Amniotic epithelial cell (primary cell): ENCODE data around the gene ASB4.
A peak's percentile ranks its signal among the peaks of the same experiment; 100 is the strongest.
"Not testable (repeated sequence)": the region's sequence is repeated elsewhere in the genome, so short reads cannot be mapped to it uniquely, and the experiment has no call there.

ENCODE experiments used
- DNase-seq: peaks from one replicate; pipeline ENCODE4 v3.0.0-alpha.2; 2010; ENCODE audit warnings: low read depth

ASB4 gene

GRCh38 chr7:95552010-95552926 is 66.5 kb downstream of the ASB4 start:
- DNase-seq: not testable (repeated sequence)

DNA sequence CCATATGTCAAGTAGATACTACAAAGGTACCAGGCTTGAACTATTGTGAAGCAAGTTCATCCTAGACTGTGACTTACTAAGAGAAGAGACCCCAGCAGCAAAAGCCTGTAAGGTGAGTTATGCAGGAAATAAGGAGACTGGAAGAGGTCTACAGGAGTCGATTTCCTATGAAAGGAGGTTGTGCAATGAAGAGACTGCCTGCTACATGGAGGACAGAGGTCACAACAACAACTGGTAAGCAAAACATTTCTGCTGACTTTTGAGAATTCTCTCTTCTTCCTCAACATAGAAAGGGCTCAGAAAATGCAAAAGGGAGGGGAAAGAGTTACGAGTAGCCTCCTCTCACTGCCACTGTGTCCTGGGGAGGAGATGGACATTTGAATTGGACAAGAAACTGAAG is 68.2 kb downstream of the ASB4 start:
- peak; percentile 14 for DNase-seq

- DNase-seq: no peak
These were observed 71.0 kb downstream of the ASB4 start for GRCh38 chr7:95556777-95557176.

DNA sequence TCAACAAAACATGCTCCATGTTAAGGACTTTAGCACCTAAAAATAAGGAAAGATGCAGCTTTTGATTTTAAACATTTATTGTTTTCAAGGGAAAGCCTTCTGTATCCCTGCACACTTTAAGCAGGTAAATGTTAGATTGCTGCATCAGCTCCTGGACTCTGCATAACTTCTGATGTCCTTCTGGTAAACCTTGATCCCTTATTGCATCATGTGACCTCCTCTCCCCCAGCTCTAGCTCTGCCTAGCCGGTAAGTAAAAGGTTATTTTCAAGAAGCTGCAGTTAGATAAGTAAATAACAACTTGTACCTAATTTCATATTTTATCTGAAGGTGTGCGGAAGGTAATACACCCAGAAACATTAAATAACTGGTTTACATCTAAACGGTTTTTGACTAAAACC is 73.1 kb downstream of the ASB4 start:
- no peak for DNase-seq

DNA sequence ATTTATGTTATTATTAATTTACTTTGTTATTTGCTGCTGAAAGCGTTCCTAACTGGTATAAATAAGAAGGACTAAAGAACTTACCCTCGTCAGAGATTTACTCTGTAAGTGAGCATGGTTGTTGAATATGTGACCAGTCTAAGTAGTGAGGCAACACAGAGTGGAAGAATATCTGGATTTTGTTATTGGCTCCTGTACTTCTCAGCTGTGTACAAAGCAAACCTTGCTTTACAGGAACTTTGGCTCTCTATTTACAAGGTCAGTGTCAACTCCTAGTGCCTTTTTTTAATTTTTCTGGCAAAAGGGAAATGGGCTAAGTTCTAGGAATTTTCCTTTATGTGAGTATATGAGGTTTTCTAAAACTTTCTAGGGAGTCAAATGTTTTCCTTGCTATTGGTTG is 74.9 kb downstream of the ASB4 start:
- DNase-seq: no peak

- DNase-seq: no peak
These were observed 84.0 kb downstream of the ASB4 start for GRCh38 chr7:95569720-95570119.

GRCh38 chr7:95577137-95577536 is 91.4 kb downstream of the ASB4 start:
- no peak for DNase-seq

DNA sequence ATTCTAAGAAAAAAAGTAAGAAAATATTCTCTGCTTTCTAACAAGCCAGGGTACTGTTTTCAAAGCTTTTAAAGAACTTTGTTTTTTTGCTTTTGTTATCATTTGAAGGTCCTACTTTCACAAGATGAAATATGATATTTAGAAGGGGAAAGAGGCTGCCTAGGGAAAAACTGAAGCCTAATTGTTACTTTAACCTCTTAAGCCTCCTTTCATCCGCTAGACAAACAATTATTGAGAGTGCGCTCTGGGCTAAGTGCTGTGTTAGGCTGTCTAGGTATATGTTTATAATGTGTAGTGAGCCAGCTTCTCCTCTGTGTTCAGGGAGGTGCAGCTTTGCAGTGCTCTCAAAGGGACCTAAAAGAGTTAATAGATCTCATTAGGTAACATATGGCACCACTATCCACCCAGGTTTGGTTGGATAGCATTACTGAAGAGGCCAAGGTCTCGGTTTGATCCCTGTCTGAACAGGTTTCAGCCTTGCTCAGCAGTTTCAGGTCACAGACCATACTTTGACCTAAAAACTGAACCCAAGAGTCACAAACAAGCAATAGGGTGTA is 92.6 kb downstream of the ASB4 start:
- DNase-seq: no peak

GRCh38 chr7:95579318-95579717 is 93.6 kb downstream of the ASB4 start:
- DNase-seq: no peak

DNA sequence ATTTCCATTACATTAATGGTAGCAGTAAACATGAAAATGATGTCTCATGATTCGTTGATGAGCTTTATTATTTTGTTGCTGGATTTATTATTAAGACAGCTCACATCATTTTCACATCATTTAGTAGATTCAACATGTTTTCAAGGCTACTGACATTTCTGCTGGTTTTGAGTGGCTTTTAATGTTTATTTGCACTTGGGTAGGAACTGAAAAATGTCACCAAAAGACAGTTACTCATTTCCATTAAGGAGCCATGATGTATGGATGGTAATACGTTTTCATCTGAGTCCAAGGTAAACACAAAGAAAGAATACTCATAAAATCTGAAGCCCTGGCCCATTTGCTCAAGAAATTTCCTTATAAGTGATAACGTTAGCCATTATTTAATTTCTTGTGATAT is 95.7 kb downstream of the ASB4 start:
- no peak for DNase-seq

DNA sequence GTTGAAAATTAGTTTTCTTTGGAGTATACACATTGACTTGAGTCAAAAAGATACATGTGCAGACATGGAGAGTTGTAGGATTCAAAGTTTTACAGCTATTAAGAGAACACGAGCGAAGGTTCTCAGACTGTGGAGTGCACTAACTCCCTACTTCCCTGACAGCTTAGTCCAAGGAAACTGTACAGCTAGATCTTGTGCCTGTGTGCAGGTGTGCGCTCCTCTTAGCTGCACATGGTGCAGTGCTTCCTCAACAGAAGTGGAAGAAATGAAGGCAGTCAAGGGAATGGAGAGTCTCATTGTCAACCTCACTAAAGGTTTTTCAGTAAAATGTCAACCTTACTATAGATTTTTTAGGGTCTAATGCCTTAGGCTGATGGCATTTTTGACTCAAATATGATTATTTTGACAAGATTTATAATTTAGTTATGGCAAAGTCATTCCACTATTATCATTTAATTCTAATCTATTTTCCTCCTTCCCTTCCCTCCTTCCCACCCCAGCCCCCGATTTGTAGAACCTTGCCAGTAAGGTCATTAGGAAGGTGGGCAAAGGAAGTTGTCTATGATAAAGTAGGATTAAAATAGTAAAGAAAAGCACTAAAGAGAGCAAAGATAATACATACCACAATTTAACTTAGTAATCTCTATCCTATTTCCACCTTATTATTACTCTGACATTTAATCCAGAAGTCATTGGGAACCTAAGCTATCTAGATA is 97.0 kb downstream of the ASB4 start:
- no peak for DNase-seq

DNA sequence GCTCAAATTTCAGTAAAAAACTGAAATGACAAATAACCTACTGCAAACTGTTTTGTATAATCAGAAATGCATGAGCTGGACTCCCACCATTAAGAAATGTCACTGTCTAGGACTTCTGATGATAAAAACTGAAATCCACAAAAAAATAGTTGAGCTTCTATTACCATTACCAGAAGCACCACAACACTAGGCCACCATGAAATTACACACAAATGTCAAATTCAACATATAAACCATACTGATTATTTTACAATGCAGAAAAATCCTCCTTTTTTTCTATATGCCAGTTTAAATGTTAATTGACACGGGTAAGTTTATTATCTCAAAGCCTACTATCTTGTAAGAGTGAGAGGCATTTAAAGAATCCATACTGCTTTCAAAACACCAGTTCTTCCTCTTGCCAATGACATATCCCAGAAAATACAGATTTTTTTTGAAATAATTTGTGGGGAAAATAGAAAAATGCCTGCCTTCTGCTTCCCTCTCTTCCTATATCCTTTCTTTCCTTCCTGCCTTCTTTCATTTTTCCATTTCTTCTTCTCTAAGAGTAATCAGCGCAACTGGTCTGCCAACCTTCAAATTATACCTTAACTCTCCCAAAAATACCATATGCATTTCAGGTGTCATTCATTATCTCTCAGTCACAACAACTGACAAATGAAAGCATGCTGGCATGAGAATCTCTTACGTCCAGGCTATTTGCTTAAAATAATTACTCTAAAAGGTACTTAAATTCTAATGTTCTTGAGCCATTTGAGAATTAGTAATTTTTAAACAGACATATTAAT is 98.3 kb downstream of the ASB4 start:
- DNase-seq: no peak

- no peak for DNase-seq
These were observed 99.2 kb downstream of the ASB4 start for GRCh38 chr7:95584769-95585425.

DNA sequence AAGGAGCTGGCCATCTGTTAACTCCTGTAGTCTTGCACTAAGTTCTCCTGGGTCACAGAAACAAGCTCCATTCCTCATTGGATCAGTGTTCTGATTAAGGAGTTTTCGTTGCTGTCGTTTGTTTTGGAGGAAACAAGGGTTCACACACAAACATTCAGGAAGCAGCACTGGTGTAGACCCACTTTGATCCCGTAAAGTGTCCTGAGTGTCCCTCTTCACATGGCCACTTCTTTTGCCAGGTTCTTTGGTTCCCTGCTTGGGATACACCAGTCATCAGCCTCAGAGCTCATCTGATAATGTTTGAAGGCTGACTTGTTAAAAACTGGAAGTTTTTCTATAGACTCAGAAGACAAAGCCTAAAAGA is 99.7 kb downstream of the ASB4 start:
- DNase-seq: no peak

- DNase-seq: no peak
These were observed 101.2 kb downstream of the ASB4 start for GRCh38 chr7:95586951-95587301.

DNA sequence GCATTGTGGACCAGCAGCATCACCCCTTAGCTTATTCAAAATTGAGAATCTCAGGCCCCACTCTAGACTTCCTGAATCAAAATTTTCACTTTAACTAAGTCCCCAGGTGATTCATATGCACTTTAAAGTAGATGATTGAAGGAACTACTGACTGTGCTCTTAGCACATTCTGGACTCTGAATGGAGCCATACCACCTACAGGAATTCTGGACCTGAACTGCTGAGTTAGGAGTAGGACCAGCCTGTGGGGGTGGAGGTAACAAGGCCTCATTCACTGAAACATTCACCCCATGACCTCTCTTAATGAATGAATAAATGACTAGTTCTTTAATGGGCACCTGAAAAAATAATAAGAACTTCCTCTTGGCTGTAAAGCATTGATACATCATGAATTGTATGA is 103.3 kb downstream of the ASB4 start:
- DNase-seq: no peak

DNA sequence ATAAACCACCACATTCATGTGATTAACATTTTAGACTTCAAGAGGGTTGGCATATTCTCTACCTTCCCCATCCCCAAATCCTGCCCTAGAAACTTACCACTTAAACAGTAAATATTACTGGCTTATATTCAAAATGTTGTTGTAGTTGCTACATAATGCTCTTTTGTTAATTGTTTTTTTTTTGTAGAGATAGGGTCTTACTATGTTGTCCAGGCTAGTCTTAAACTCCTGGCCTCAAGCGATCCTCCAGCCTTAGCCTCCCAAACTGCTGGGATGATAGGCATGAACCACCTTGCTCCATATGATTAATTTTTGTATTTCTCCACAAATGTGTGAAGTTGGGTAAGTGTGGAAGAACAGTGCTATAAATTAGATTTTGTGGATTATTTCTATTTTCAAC is 104.0 kb downstream of the ASB4 start:
- no peak for DNase-seq
